Adrenal gland (tissue), 5 donors: ENCODE measurements around the gene OR6C76.

Experiments used
- POLR2A ChIP-seq, 2 donors: fragments of 450-650 bp; IDR thresholded peaks; one replicate each; pipeline ENCODE4 v1.6.1; 2017; ENCODE audit warnings: antibody characterized with exemption in 2 of 2, mild to moderate bottlenecking in 2 of 2, moderate library complexity in 1 of 2
- TF ChIP-seq, protein P1 (sequence below), 6 experiments: fragments of 450-650 bp in 4 of 6; fragments of 200-600 bp in 2 of 6; sonication (generic) in 1 of 6; IDR thresholded peaks; 1 replicate in 5 of 6; 2 replicates in 1 of 6; pipeline versions ENCODE4 v1.5.1 to v1.8.0; 2016 to 2021; ENCODE audit warnings: antibody characterized with exemption in 6 of 6, mild to moderate bottlenecking in 2 of 6, moderate library complexity in 1 of 6
- donor health status: DM: no; HTN: no; CAD: no.

DNA sequence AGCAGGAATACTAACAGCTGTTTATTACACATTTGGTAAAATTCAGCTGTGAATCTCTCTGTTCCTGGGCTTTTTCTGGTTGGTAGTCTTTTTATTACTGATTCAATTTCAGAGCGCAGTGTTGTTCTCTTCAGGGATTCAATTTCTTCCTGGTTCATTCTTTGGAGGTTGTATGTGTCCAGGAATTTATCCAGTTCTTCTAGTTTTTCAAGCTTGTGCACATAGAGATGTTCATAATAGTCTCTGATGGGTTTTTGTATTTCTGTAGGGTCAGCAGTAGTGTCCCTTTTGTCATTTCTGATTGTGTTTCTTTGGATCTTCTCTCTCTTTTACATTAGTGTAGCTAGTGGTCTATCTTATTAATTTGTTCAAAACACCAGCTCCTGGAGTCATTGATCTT is 9.1 kb upstream of the OR6C76 start:
- TF ChIP-seq, protein P1, sequence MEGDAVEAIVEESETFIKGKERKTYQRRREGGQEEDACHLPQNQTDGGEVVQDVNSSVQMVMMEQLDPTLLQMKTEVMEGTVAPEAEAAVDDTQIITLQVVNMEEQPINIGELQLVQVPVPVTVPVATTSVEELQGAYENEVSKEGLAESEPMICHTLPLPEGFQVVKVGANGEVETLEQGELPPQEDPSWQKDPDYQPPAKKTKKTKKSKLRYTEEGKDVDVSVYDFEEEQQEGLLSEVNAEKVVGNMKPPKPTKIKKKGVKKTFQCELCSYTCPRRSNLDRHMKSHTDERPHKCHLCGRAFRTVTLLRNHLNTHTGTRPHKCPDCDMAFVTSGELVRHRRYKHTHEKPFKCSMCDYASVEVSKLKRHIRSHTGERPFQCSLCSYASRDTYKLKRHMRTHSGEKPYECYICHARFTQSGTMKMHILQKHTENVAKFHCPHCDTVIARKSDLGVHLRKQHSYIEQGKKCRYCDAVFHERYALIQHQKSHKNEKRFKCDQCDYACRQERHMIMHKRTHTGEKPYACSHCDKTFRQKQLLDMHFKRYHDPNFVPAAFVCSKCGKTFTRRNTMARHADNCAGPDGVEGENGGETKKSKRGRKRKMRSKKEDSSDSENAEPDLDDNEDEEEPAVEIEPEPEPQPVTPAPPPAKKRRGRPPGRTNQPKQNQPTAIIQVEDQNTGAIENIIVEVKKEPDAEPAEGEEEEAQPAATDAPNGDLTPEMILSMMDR (IDR thresholded peaks at IDR 0.05), result no peak
- no peak for TF ChIP-seq POLR2A (IDR thresholded peaks at IDR 0.05)
